Activated CD4-positive, CD25-positive, alpha-beta regulatory T cell treated with anti-CD3 and anti-CD28 coated beads, Interleukin-2, amount 50 U/mL, for 24 hours (primary cell): ENCODE data around the gene GPC1.

Experiments
- ATAC-seq, 2 donors: fragments of 150-1000 bp; cut with Tn5 transposase; one replicate each; pipeline ENCODE4 v1.10.0; 2021; ENCODE audit warnings: mild to moderate bottlenecking in 1 of 2, moderate library complexity in 1 of 2

Gene GPC1

GRCh38 chr2:240458044-240458899 is 22.8 kb downstream of the GPC1 start:
- ATAC-seq, result no peak

GRCh38 chr2:240458900-240459391 is 23.5 kb downstream of the GPC1 start:
- ATAC-seq, result no peak

DNA sequence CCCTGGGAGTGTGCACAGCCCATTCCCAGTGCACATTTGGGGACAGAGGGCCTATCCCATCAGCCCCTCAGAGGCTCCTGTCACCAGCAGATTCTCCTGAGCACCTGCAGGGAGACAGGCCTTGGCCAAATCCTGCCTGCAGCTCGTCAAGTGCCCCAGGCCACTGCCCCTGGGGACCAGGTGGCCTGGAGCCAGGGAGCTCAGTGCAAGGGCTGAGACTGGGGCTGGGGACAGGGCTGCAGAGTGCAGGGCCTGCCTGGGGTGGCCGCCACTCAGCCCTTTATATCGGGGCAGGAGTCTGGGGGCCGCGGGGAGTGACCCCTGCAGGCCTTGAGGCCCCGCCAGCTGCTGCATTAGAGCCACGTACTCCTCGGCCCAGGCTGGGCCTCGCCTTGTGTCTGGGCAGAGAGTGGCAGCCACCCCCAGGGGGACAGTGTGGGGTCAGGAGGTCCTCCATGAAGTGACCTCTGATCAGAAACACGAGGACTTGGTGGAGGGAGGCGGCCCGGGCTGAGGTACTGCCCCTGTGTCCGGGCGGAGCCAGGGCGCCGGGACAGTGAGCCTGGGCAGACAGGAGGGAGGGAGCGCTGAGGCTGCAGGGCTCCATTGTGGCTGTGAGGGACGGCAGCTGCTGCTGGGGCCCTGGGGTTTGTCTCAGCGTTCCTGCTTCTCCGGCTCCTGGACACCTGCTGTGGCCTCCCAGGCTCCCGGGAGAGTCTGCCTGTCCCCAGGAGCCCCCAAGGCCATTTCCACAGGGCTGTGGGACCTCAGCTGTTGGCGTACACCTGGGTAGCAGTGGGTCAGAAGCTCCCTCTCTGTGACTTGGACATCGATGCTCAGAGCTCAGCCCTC is 24.2 kb downstream of the GPC1 start:
- ATAC-seq, result no peak

GRCh38 chr2:240460253-240460711 is 24.8 kb downstream of the GPC1 start:
- ATAC-seq, result no peak

DNA sequence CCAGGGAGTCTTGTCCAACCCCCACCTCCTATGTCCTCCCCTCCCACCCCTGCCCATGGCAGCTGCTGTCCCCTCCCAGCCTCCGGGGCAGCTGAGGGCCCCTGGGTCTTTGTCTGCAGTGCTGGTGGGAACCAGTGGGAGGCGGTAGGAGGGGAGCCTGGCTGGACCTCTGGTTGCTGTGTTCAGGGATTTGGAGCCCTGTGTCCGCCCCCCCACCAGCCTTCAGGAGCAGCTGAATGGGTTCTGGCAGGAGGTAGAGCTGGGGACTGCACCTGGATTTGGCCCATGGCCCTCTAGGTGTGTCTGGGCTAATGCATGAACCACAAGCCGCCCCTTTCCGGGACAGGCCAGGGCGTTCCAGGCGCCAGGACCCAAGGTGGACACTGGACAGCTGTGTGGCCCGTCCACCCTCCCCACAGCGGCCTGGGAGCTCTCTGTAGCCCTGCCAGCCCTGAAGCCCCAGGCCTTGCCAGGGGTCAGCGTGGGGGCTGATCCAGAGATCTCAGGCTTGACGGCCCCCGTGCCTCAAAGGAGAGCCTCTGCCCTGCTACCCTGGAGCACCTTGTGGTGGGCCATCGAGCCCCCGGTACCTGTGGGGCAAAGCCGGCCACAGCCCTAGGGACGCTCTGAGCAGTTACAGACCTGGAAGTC is 25.4 kb downstream of the GPC1 start:
- ATAC-seq, result no peak

DNA sequence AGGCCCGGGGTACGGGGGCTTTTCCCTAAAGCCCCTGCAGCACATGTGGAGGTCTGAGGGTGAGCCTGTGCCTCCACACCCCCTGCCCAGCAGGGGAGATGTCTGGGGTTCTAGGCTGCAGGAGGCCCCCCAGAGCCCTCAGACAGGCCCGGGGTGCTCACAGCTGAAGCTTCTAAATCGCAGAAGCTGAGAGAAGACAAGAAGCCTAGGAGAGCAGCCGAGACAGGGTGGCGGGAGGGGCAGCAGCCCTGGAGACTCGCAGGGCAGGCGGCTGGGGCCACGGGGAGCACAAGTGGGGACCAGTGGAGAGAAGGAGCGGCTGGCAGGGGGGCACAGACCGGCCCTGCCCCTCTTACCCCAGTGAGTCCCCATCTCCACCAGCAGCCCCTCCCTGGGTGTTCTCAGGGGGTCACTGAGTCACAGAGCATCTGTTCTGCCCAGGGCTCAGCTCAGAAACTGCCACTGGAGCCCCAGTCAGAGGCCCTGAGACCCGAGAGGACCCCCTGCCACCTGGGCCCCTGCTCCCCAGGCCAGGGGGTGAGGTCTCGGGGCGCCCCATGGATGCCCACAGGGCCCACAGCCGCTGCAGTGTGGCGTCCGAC is 26.1 kb downstream of the GPC1 start:
- ATAC-seq, result no peak

- no peak for ATAC-seq
Measured at GRCh38 chr2:240462073-240462706, 26.7 kb downstream of the GPC1 start.

GRCh38 chr2:240462707-240463273 is 27.3 kb downstream of the GPC1 start:
- no peak for ATAC-seq

- ATAC-seq, result no peak
Measured at GRCh38 chr2:240463274-240463865, 27.9 kb downstream of the GPC1 start.

GRCh38 chr2:240463866-240464481 is 28.5 kb downstream of the GPC1 start:
- ATAC-seq, result no peak

GRCh38 chr2:240464514-240465241 is 29.2 kb downstream of the GPC1 start:
- ATAC-seq, result no peak

GRCh38 chr2:240465268-240465764 is 29.9 kb downstream of the GPC1 start:
- no peak for ATAC-seq

- no peak for ATAC-seq
Measured at GRCh38 chr2:240465765-240466578, 30.5 kb downstream of the GPC1 start.

- no peak for ATAC-seq
Measured at GRCh38 chr2:240466579-240467148, 31.2 kb downstream of the GPC1 start.

DNA sequence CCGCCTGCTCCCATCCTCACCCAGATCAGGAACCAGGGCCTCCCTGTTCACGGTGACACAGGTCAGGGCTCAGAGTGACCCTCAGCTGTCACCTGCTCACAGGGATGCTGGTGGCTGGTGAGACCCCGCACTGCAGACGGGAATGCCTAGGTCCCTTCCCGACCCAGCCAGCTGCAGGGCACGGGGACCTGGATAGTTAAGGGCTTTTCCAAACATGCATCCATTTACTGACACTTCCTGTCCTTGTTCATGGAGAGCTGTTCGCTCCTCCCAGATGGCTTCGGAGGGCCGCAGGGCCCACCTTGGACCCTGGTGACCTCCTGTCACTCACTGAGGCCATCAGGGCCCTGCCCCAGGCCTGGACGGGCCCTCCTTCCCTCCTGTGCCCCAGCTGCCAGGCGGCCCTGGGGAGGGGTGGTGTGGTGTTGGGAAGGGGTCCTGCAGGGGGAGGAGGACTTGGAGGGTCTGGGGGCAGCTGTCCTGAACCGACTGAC is 31.7 kb downstream of the GPC1 start:
- ATAC-seq, result no peak

GRCh38 chr2:240467659-240468302 is 32.3 kb downstream of the GPC1 start:
- no peak for ATAC-seq

GRCh38 chr2:240468303-240469238 is 33.1 kb downstream of the GPC1 start:
- ATAC-seq, result no peak
